Measurements from ENCODE around the gene ZNF836.
A peak's percentile ranks its signal among the peaks of the same experiment; 100 is the strongest.

The ZNF836 gene

DNA sequence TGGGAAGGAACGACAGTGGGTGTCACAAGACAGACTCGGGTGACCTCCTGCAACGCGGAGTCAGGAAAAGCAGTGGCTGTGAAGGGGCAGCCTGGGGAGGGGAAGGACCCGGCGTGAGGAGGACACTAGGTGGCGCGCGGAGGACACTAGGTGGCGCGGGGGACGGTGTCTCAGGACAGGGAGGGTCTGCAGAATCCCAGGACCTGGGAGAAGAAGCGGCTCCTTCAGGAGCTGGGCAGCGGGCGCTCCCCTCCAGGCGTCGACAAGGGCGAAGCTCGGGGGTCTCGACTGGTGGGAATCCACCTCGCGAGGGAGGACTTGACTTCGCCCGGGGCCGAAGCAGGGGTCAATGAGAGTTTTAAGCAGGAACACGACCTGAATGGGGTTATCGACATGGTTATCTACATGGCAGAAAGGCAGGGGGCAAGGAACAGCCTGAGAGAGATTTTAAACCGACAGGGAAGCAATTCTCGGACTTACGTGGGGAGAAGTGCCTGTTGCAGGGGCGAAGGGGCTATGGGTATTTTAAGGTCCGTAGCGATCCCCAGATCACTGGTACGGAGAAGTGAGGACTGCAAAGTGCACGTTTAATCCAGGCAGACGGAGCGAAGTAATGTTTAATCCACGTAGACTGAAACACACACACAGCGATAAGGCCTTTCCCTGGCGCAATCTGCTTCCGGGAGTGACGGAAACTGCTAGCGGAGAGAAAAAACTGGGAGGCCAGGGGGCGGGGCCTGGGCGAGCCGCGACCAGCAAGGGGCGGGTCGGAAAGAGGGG, 32.0 kb downstream of the ZNF836 start, which contains the start of gene ZNF616:
Gene ZNF616, minus strand, starts transcription at position 687 of the 780 bp plus-strand sequence. CDS start 9,426 bp downstream, outside the sequence.
- Histone ChIP-seq H3K9ac (ENCODE audit: low read depth, low read length) (peak within 1 kb of the TSS; percentile 87), H3K27ac (ENCODE audit: low read depth, low read length) (peak within 1 kb of the TSS; percentile 85), H3K4me1 (ENCODE audit: insufficient read depth, low read length) (peaks cover 5% of the 10 kb centered on the region), H3K4me3 (ENCODE audit: low read length) (peak within 1 kb of the TSS; percentile 87), H3K36me3 (ENCODE audit: insufficient read depth, low read length) (peaks cover 18% of the 10 kb centered on the region), H3K27me3 (ENCODE audit: insufficient read depth, low read length) (no peaks in the 10 kb centered on the region), H3K9me3 (ENCODE audit: insufficient read depth, low read depth, low read length) (peaks cover 6% of the 10 kb centered on the region; the same call in 1 of the 2 replicates)
- WGBS: under 1% methylated on average over 49 of the region's 49 CpGs

DNA sequence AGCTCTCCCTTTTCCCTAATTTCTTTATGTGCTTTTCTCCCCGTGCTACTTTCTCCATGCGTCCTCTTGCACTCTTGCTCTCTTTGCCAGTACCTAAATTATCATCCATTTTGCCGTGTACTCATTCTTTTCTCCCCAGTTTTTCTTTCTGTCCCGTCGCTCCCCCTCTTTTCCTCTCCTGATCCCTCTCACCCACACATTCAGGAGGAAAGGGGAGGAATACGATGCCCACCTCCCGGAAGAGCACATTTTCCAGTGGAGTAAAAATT, 32.5 kb downstream of the ZNF836 start:
- H3K4me3 ChIP-seq (ENCODE audit: low read length): peak overlapping the region; percentile 87
- WGBS: 0% methylated on average over 7 of the region's 7 CpGs
- peak overlapping the region; percentile 85 for H3K27ac ChIP-seq (ENCODE audit: low read depth, low read length)

DNA sequence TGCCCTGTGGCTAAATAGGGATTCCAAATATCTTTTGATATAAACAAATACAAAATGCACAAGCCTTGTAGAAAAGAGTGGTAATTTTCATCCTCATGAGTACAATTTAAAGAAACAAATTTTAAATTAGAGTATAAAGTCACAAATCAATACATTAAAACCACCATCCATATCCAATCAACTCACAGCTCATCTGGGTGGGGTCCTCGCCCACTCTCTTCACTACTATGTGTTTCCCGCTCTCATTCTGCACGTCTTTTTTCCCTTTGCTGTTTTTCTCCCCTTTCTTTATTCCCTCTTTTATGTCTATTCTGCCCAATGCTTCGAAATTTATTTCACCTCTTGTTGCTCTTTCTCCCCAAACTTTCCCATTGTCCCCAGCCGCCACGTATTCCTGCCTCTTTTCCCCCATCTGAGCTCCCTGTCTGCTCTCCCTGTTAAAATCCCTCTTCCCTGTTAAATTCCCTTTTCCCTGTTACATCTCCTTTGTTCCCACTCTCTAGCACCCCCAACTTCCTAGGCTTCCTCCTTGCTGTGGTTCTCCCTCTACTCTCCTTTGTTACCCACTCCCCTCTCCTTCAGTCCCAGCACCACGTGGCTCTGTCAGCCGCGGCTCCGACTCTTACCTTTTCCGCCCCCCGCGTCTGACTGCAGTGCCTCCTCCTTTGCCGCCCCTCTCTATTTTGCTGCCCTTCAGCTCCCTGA, 33.0 kb downstream of the ZNF836 start:
- H3K27ac ChIP-seq (ENCODE audit: low read depth, low read length): peak overlapping the region; percentile 85
- peaks cover 6% of the 10 kb centered on the region; the same call in 1 of the 2 replicates for H3K9me3 ChIP-seq (ENCODE audit: insufficient read depth, low read depth, low read length)
- 19% methylated on average over 14 of the region's 14 CpGs for WGBS

More for the DNA sequence above, 32.5 kb downstream of the ZNF836 start:
- H3K9me3 ChIP-seq (ENCODE audit: insufficient read depth, low read depth, low read length): peaks cover 6% of the 10 kb centered on the region; the same call in 1 of the 2 replicates
- H3K4me1 ChIP-seq (ENCODE audit: insufficient read depth, low read length): peaks cover 5% of the 10 kb centered on the region
- H3K9ac ChIP-seq (ENCODE audit: low read depth, low read length): peak overlapping the region; percentile 87
- no peaks in the 10 kb centered on the region for H3K27me3 ChIP-seq (ENCODE audit: insufficient read depth, low read length)
- peaks cover 23% of the 10 kb centered on the region for H3K36me3 ChIP-seq (ENCODE audit: insufficient read depth, low read length)

DNA sequence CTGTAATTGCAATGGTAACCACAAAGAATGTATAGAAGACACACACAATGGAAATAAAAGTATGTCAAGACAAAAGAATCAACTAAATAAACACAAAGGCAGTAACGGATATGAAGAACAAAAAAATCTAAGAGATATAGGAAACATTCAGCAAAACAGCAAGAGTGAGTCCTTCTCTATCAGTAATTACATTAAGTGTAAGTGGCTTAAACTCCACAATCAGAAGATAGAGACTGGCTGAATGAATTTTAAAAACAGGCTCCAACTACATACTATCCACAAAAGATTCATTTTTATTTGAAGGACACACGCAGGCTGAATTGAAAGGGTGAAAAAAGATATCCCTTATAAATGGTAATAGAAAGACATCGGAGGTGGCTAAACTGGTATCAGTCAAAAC, 51.1 kb downstream of the ZNF836 start:
- no peak overlapping the region for H3K27ac ChIP-seq (ENCODE audit: low read depth, low read length)
- WGBS: no CpG with 5 or more reads among the region's 3 CpGs
- H3K27me3 ChIP-seq (ENCODE audit: insufficient read depth, low read length): no peaks in the 10 kb centered on the region
- H3K36me3 ChIP-seq (ENCODE audit: insufficient read depth, low read length): peaks cover 99% of the 10 kb centered on the region
- H3K9me3 ChIP-seq (ENCODE audit: insufficient read depth, low read depth, low read length): peaks cover 100% of the 10 kb centered on the region
- H3K4me1 ChIP-seq (ENCODE audit: insufficient read depth, low read length): no peaks in the 10 kb centered on the region
- no peak overlapping the region for H3K9ac ChIP-seq (ENCODE audit: low read depth, low read length)
- no peak overlapping the region for H3K4me3 ChIP-seq (ENCODE audit: low read length)

More for the DNA sequence above, 33.0 kb downstream of the ZNF836 start:
- Histone ChIP-seq H3K4me1 (ENCODE audit: insufficient read depth, low read length) (peaks cover 5% of the 10 kb centered on the region), H3K4me3 (ENCODE audit: low read length) (peak overlapping the region; percentile 87), H3K27me3 (ENCODE audit: insufficient read depth, low read length) (no peaks in the 10 kb centered on the region), H3K9ac (ENCODE audit: low read depth, low read length) (peak overlapping the region; percentile 87), H3K36me3 (ENCODE audit: insufficient read depth, low read length) (peaks cover 27% of the 10 kb centered on the region)

DNA sequence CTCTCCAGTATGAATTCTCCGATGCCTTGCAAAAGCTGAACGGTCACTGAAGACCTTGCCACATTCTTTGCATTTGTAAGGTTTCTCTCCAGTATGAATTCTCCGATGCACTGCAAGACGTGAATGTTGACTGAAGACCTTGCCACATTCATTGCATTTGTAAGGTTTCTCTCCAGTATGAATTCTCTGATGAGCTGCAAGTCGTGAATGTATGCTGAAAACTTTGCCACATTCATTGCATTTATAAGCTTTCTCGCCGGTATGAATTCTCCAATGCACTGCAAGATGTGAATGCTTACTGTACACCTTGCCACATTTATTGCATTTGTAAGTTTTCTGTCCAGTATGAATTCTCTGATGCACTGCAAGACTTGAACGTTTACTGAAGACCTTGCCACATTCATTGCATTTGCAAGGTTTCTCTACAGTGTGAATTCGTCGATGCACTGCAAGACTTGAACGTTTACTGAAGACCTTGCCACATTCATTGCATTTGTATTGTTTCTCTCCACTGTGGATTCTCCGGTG, 55.8 kb downstream of the ZNF836 start:
- no peaks in the 10 kb centered on the region for H3K4me1 ChIP-seq (ENCODE audit: insufficient read depth, low read length)
- H3K4me3 ChIP-seq (ENCODE audit: low read length): peak overlapping the region; percentile 22; the same call in 1 of the 2 replicates
- peaks cover 75% of the 10 kb centered on the region for H3K36me3 ChIP-seq (ENCODE audit: insufficient read depth, low read length)
- no peaks in the 10 kb centered on the region for H3K27me3 ChIP-seq (ENCODE audit: insufficient read depth, low read length)
- WGBS: 95% methylated on average over 12 of the region's 12 CpGs
- peaks cover 100% of the 10 kb centered on the region for H3K9me3 ChIP-seq (ENCODE audit: insufficient read depth, low read depth, low read length)
- no peak overlapping the region for H3K9ac ChIP-seq (ENCODE audit: low read depth, low read length)
- no peak overlapping the region for H3K27ac ChIP-seq (ENCODE audit: low read depth, low read length)

DNA sequence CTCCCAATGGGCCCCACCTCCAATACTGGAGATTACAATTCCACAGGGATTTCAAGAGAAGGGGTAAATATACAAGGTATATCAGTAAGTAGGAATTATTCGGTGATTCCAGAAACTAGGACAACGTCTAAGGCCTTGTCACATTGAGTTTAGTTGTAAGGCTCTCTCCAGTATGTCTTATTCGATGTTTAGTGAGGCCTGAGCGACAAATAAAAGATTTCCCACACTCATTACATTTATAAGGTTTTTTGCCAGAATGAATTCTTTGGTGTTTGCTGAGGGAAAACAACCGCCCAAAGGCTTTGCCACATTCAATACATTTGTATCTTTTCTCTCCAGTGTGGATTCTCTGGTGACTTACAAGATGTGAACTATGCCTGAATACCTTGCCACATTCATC, 56.7 kb downstream of the ZNF836 start:
- WGBS: 97% methylated on average over 3 of the region's 5 CpGs
- no peaks in the 10 kb centered on the region for H3K27me3 ChIP-seq (ENCODE audit: insufficient read depth, low read length)
- H3K9me3 ChIP-seq (ENCODE audit: insufficient read depth, low read depth, low read length): peaks cover 98% of the 10 kb centered on the region

DNA sequence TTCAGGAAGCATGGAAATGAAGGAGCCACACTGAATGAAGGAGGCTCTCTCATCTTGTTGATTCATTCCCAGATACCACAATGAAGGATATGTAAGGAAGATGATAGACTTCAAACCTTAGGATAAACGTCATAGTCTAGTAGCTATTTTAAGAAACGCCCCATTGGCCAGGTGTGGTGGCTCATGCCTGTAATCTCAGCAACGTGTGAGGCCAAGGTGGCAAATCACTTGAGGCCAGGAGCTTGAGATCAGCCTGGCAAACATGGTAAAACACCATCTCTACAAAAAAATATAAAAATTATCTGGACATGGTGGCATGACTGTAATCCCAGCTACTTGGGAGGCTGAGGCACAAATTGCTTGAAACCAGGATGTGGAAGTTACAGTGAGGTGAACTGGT, 58.8 kb downstream of the ZNF836 start:
- H3K9ac ChIP-seq (ENCODE audit: low read depth, low read length): no peak overlapping the region
- no peak overlapping the region for H3K4me3 ChIP-seq (ENCODE audit: low read length)
- 94% methylated on average over 3 of the region's 3 CpGs for WGBS
- H3K9me3 ChIP-seq (ENCODE audit: insufficient read depth, low read depth, low read length): peaks cover 98% of the 10 kb centered on the region
- H3K27ac ChIP-seq (ENCODE audit: low read depth, low read length): no peak overlapping the region
- H3K27me3 ChIP-seq (ENCODE audit: insufficient read depth, low read length): no peaks in the 10 kb centered on the region
- no peaks in the 10 kb centered on the region for H3K4me1 ChIP-seq (ENCODE audit: insufficient read depth, low read length)
- H3K36me3 ChIP-seq (ENCODE audit: insufficient read depth, low read length): peaks cover 45% of the 10 kb centered on the region

More for the DNA sequence above, 56.7 kb downstream of the ZNF836 start:
- H3K27ac ChIP-seq (ENCODE audit: low read depth, low read length): no peak overlapping the region
- H3K4me3 ChIP-seq (ENCODE audit: low read length): peak overlapping the region; percentile 22; the same call in 1 of the 2 replicates
- peaks cover 66% of the 10 kb centered on the region for H3K36me3 ChIP-seq (ENCODE audit: insufficient read depth, low read length)
- H3K9ac ChIP-seq (ENCODE audit: low read depth, low read length): no peak overlapping the region
- no peaks in the 10 kb centered on the region for H3K4me1 ChIP-seq (ENCODE audit: insufficient read depth, low read length)

DNA sequence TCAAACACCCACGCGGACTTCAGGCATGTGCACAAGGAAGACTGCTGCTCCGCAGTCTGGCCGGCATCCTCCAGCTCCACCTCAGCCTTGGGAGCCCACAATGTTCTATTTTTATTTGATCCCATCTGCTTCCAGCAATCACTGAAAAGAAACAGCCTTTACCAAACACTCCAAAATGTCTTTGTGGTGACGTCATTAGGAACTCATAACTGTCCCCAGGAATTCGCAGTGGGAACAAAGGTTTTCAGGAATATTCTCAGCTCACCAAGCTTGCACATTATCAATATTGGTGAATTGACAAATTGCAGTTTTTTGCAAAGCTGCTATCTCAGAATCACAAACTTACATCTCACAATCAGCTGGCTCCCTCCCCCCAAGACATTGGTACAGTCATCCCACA, 60.6 kb downstream of the ZNF836 start:
- Histone ChIP-seq H3K36me3 (ENCODE audit: insufficient read depth, low read length) (peaks cover 27% of the 10 kb centered on the region), H3K27me3 (ENCODE audit: insufficient read depth, low read length) (no peaks in the 10 kb centered on the region), H3K9me3 (ENCODE audit: insufficient read depth, low read depth, low read length) (peaks cover 94% of the 10 kb centered on the region), H3K9ac (ENCODE audit: low read depth, low read length) (no peak overlapping the region), H3K27ac (ENCODE audit: low read depth, low read length) (no peak overlapping the region), H3K4me3 (ENCODE audit: low read length) (no peak overlapping the region), H3K4me1 (ENCODE audit: insufficient read depth, low read length) (no peaks in the 10 kb centered on the region)
- WGBS: 92% methylated on average over 6 of the region's 6 CpGs

Measured in HUES64 (cell line).